ENCODE measurements around the gene FLNC.

FLNC gene

DNA sequence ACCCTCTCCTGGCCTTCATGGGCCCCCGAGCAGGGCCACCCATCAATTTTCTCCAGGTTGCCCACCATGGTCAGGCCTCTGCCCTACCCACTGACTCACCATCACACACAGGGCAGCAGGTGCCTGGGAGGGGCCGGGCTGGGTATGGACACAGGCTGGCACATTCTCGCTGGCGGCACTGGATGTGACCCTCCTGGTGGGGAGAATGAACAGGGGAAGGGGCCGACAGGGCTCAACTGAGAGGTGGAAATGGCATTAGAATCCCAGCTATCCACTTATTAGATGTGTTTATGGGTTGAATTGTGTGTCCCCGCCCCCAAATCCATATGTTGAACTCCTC lies 63.9 kb downstream of the FLNC start:
- no peak for DNase-seq (ENCODE audit: low spot score)

DNA sequence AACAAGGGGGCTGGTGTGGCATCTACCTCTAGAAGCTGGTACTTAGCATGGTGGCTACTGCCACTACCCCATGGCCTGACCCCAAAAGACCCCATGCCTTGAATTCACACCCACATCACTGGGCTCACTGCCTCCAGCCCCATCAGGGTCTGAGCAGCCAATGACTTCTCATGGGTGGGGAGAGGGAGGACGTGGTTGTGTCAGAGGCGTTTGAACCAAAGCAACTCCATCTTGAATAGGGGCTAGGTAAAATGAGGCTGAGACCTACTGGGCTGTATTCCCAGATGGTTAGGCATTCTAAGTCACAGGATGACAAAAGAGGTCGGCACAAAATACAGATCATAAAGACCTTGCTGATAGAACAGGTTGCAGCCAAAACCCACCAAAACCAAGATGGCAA lies 65.1 kb downstream of the FLNC start:
- no peak for DNase-seq (ENCODE audit: low spot score)

DNA sequence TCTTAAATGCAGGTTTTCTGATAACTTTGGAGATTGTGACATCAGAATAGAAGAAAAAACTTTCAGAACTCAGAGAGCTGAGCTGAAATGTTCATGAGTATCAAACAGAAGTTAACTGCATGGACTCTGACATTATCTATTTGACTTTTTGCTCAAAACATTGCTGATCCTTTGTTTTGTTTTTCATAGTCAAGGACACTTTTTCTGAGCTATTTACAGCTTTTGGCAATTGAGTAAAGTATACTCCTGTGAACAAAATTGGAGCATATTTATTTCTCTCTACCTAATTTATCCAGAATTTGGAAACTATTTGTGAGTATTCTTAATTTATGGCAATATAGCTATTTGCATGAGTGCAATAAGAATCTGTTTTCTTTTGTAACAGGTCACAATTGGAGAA lies 69.2 kb downstream of the FLNC start:
- DNase-seq (ENCODE audit: low spot score): no peak

DNA sequence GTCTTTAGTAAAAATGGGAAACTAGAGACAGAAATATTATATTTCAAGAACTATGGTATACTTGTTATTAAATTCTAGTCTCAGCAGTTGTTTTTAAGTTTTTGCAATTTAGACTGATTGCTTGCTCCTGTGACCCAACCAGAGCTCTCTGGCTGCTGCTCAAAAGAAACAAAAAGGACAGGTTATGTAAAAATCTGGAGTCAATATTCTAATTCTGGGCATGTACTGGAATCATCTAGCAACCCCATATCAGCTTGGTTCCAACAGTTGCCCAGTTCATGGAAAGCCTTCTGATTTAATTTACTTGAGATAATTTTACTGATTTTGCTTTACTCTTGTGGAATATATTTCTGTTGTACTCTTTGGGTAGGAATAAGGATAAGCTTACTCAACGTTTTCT lies 70.0 kb downstream of the FLNC start:
- DNase-seq (ENCODE audit: low spot score): no peak

DNA sequence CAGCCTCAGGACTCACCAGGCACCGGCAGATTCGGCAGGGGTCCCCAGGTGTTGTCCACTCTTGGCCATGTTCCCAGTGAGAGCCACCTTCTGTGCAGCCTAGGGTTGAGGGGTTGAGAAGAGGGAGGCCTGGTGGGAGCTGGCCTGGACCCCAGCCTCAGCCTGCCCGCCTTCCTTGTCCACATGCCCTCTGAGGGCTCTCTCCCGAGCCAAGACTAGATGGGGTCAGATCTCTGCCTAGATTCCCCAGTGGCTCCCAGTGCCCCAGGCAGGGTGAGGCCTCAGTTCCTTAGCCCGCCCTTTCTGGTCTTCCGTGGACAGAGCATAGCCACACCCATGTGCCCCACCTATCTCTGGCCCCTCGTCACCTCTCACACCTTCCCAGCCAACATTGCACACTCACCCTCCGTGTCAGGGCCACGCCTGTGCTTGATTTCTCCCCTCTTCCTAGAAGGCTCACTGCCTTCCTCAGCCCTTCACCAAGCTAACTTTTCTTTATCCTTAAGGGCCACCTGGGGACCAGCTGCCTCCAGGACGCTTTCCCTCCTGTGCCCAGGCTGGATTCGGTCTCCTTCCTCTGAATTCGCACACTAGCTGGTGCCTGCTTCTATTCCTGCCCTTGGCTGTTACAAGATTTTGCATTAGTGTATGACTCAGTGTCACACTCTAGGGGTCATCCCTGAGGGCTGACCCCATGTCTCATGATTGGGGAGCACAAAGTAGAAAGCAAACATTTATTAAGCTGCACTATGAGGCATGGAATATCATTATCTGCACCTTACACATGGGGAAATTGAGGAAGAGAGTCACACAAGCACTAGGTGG lies 72.8 kb downstream of the FLNC start:
- DNase-seq (ENCODE audit: low spot score): peak; percentile 83

DNA sequence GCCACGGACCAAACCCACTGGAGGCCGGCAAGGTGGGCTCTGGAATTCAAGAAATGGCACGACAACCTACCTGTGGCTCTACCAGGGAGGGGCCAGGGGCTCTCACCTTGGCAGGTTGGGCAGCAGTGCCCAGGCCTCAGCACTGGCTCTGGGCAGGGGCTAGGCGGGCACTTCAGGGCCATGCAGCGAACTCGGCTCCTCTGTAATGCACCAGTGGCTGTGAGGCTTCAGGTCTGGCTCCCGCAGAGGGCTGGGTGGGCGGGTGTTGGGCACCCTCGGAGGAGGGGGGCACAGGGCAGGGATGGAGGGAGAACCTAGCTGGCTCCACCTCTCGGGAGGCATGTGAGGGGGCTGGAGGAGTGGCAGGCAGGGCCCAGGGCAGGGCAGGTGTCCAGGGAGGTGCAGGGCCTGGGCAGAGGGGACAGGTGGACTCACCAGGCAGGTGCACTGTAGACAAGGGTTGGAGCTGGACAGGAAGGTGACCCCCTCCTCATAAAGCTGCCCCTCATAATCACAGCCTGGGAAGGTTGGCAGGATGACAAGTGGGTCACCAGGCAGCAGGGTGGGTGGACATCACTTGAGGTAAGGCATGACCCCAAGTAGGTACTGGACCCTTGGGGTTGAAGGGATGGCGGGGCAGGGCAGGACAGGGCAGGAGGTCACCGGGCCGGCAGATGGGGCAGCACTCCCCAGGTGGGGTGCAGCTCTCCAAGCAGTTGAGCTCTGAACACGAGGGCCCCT lies 73.6 kb downstream of the FLNC start:
- DNase-seq (ENCODE audit: low spot score): no peak

DNA sequence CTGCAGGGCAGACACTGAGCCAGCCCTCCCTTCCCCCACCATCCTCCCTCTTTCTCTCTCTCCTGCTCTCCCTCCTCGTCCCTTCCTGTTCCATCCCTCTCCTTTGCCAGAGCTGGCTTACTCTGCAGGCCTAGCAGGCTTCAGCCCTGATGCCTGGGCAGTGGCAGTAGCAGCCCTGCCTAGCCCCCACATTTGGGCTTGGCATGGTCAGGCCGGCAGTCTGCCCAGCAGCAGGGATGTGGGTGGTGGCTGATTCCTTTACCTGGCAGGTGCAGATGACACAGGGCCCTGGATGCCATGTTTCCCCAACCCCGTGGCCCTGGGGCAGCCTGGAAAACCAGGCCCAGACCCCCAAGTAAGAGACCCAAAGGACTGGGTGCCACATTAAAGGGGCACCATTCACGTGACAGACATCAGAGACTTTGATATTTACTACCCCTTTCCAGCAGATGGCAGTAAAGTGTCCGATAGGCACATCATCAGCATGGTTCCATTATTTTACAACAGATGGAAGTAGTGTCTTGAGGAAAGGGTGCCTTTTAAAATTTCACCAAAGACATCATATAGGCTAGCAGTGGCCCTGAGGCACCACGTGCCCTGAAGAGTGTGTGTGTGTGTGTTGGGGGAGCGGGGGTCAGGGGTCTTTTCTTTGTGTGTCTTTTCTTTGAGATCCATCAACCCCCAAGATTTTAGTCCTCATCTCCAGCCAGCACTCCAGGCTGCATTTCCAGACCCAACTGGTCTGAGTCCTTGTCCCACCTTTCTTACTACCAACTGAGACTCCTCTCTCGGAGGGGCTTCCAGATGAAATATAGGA lies 74.4 kb downstream of the FLNC start:
- DNase-seq (ENCODE audit: low spot score): peak; percentile 61

DNA sequence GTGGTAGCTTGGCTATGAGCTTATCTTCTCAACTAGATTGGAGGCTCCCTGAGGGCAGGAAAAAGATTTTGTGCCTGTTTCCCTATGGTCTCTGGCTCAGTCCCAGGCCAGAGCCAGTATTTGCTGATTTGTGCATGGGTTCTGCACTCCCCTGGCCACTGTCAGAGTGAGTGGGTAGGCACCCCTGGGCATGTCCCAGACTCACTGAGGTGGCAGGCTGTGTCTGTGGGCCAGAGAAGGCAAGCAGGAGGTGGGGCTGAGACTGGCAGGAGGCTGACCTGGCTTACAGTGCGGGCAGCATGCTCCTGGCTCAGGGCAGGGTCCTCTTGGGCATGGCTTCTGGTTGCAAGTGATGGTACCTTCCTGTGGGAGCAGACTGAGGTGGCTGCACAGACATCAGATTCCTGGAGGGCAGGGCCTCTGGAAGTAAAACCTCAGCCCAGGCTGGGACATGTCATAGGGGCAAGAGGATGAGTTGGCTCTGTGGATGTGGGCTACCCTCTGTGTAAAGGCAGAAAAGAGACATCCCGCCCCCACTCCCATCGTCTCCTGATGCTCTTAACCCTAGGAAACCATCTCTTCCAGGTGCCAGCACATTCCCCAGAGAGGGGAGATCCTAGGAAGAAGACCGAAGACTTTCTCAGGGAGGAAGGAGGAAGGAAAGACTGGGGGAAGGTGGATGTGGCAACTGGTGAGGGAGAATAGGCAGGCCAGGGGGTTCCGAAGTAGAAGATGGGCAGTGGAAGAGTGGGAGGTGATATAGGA lies 76.0 kb downstream of the FLNC start:
- DNase-seq (ENCODE audit: low spot score): no peak

DNA sequence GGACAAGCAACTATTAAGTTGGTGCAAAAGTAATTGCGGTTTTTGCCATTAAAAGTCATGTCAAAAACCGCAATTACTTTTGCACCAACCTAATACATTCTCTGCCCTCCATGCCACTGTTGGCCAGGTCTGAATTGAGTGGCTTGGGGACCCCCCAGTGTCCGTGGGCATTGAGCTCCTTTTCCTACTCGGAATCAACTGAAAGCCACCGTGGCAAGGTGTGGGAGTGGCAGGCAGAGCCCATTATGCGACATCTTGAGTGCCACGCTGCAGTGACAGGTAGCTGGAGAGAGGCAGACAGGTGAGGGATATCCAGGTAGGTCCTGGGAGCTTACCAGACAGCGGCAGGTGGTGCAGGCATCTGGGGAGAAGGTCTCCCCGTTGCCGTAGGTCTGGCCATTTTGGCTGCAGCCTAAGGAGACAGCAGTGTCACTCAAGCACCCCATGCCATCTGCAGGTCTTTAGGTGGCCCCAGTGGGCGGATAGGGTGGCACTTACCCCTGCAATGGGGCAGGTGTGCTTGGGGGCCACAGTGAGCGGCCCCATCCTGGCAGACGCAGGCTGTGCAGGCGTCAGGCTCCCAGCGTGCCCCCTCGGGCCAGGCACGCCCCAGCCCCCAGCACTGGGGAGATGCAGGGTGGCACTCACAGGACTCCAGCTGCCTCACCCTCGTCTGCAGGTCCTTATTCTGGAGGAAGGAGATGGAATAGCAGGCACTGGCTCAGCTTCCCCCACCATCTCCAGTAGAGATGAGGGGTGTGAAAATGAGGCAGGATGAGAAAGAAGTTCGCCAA lies 76.8 kb downstream of the FLNC start:
- no peak for DNase-seq (ENCODE audit: low spot score)

Data from kidney tubule cell (primary cell).